HG03432 (cell line): Measurements from ENCODE around the gene KDM6B.

ENCODE experiments used
- ATAC-seq: cut with Tn5 transposase; IDR thresholded peaks from one replicate; pipeline ENCODE4 v1.9.1; 2021; ENCODE audit warnings: mild to moderate bottlenecking, moderate library complexity; ENCODE audit not compliant: unreplicated experiment

KDM6B gene

DNA sequence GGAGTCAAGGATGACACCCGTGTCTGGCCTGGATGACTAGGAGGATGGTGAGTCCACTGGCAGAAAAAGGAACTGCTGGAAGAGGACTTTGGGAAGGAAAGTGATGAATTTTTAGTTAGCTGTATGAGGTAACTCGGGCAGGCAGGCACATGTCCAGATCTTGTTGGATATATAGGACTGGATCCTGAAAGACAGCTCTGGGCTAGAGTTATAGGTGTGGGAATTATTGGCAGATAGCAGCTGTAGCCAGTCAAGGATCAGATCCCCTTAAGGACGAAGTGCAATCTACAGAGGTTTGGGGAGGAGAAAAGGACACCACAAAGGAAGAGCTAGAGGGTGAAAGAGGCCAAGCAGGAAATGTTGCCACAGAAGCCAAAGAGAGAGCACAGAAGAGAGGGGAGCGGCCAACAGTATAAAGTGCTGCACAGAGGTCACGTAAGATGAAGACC is 33.9 kb downstream of the KDM6B start:
- ATAC-seq, result no peak

DNA sequence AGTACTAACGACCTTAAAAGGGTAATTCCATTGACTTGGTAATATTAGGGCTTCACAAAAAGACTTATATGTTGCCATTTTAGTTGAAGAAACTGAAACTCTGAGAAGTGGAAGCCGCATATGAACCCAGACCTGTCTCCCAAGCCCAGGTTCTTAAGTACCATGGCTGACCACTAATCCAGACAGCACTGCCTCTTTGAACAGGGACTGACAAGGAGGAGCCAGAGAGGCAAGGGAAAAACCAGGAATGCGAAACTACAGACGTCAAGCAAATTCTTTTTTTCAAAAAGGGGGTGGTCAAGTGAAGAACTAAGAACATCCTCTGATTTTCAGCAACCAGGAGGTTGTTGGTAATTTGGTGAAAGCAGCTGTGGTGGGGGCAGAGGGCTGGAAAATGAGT is 39.0 kb downstream of the KDM6B start:
- ATAC-seq, result no peak

DNA sequence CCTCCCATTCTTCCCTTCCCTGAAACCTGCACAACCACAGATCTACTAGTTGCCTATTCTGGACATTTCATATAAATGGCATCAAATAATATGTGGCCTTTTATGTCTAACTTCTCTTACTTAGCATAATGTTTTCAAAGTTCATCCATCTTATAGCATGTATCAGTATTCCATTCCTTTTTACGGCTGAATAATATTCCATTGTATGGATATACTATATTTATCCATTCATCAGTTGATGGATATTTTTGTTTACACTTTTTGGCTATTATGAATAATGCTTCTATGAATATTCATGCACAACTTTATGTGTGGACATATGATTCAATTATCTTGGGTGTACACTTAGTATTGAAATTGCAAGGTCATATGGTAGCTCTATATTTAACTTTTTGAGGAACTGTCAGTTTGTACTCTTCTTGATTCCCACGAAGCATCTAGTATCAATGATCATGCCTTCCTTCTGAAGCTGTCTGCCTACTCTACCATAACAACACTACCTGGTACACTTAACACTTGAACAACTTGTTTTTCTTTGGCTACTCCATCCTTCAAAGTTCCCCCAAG is 41.9 kb downstream of the KDM6B start:
- ATAC-seq, result no peak

DNA sequence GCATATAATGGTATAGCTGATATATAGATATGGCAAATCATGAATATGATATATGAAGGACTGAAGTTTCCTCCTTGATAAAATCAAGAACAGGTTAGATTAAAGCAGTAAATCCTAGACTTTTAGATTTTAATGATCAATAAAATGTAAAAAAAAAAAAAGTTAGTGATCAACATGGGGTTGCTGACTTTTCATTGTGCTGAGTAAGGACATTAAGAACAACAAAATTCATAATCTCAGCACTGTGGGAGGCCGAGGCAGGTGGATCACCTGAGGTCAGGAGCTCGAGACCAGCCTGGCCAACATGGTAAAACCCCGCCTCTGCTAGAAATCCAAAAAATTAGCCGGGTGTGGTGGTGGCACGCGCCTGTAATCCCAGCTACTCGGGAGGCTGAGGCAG is 44.2 kb downstream of the KDM6B start:
- no peak for ATAC-seq

DNA sequence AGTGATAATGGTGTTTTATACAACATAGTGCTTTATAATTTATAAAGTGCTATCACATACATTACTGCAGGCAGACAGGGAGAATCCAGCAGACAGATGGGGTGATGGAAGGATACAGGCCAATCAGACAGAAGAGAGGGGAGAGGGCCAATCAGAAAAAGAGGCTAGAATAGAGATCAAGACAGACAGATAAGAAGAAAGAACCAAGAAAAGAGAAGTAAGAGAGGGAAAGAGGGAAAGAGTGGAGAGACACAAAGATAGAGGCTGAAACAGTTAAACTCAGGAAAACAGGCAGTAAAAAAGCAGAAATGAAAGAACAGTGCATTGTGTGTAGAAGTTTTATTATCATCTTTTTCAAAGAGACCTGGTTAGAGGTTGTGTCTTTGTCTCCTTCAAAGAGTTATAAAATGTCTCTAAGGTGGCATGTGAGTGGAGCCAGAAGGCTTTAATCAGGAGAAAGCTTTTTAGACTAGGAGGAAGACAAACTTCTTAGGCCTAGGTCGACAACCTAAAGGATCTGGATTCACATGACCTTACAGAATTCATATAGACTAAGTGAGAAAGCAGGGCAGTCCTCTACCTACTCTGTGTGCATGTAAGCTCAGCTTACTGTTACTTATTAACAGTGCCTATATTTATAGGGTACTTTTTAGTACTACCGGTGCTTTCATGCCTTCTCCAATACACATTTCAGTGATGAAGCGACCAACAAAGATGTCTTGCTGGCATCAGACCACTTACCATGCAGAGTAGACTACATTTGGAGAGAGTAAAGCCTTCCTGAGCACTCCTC is 46.3 kb downstream of the KDM6B start:
- ATAC-seq, result no peak

DNA sequence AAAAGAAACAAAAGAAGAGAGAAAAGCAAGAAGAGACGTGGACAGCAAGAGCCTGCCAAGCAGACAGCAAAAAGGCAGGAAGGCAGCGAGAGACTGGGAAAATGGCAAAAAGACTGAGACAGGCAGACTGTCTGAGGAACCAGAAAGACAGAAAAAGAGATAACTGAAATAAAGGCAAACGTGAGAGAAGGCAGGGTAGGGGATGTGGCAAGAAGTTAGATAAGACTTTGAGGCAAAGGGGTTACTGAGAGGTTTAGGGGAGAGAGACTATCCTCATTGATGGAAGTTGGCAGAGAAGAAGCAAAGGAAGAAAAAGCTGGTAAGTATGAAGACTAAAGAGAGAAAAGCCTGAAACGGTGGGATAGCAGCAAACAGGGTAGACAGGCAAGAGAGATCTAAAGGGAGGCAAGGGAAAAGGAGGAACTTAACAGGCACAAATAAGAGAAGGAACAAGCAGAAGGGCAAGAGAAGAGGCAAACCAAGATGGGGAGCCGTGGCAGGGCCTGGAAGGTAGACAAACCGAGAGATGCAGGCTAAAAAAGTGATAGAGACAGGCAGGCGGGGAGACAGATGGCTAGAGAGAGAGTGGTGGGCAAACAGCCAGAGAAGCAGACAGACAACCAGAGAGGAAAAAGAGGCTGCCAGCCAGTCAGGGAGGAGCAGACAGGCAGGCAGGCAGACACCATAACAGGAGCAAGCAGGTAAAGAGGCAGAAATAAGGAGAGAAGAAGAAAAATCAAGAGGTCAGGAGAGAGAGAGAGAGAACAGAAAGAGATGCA is 47.4 kb downstream of the KDM6B start:
- no peak for ATAC-seq

DNA sequence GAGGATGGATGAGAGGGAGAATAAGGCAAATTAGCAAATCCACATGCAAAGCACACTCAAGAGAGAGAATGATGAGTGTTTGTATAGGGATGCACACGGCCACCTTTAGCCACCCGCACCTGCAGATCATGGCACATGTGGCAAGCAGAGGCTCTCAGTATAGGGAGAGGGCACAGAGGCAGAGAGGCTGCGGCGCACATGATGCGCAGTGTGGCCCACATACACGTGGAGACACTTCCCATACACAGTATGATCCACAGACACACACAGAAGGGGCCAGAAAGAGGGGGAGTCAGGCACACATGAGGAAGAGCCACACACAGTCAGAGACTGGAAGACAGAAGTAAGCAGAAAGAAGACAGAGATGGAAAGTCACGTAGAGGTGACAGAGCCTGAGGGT is 48.1 kb downstream of the KDM6B start:
- no peak for ATAC-seq

DNA sequence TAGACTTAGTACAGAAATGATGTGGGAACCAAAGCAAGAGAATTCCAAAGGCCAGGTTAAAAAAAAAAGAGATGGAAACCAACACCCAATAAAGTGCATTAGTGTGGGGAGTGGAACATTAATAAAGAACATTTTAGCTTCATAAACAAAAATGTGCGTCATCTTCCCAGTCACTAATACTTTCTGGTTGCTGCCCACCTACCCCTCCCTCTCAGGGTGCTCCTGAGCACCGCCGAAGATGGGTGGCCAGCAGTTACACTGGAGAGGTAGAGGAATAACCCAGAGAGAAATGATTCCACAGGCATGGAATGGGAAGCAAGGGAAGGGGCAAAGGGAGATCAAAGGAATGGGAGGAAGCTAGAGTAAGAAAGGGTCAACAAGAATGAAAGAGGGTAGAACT is 48.6 kb downstream of the KDM6B start:
- no peak for ATAC-seq
